ENCODE data around the gene PRKCH. TPM values are rescaled to one million over a fixed set of nuclear protein-coding genes. Genes with fewer than 3 reads are reported as not detected.

The PRKCH gene
- total RNA-seq, 1 donor from 2014 or later, result 11.3 TPM

DNA sequence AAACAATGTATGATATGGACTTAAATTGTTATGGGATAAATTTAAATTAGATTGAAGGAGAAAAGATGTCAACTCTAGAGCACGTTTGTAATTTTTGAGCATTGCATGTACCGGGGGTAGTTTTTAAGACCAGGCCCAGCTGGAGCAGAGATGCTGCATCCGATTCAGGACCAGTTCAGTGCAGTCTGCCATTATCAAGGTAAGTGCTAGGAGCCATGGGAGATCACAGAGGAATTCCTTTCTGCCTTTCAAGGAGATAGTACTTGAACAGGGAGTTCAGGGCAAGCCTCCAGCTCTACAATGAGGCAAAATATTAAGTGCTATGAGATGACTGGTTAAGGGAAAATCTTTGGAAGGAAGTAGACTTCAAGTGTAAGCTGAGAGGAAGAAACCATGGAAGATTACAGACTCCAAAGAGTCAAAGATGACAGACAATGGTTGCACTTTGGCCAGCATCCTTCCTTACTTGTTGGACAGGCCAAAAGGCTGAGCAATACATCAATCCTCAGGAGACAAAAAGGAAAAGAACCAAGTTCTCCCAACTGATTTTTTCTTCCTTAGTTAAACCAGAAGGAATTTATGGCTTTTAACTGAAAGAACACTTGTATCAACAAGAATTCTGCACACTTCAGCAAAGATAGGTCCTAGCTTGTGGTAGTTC is 260.7 kb downstream of the PRKCH start:
- DNase-seq (ENCODE audit: low spot score), result no peak

DNA sequence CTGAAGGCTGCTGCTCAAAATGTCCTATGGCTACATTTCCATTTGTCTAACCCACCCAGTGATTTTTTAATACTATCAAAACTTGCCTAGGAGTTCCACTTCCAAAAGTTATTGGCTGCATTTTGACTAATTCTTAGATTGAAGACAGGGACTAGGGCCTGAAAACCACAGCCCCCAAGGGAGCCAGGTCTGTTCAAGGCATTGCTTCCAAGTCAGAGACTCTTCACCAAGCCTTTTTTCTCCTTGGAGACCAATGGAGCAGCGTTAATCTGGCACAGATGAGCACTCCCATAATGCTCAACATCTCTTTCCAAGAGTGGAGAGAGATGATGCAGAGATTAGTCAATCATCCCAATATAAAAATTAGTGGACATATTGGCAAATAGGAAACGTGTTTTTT is 261.4 kb downstream of the PRKCH start:
- DNase-seq (ENCODE audit: low spot score), result no peak

DNA sequence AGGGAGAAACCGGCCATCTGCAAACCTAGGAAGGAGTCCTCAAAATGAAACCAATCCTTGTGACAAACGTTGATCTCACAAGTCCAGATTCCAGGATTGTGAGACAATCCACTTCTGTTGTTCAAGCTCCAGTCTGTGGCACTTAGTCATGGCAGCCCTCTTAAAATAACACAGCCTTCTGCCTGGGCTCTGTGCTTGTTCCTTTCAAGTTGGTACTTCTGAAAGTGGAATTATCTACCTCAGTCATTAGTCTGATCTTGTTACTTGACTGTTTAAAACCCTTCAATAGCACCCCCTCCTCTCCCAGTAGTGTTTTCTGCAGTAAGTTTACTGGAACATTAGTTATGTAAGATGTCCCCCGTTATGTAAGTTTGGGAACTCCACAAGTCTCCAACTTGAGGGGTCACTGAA is 263.0 kb downstream of the PRKCH start:
- no peak for DNase-seq (ENCODE audit: low spot score)

DNA sequence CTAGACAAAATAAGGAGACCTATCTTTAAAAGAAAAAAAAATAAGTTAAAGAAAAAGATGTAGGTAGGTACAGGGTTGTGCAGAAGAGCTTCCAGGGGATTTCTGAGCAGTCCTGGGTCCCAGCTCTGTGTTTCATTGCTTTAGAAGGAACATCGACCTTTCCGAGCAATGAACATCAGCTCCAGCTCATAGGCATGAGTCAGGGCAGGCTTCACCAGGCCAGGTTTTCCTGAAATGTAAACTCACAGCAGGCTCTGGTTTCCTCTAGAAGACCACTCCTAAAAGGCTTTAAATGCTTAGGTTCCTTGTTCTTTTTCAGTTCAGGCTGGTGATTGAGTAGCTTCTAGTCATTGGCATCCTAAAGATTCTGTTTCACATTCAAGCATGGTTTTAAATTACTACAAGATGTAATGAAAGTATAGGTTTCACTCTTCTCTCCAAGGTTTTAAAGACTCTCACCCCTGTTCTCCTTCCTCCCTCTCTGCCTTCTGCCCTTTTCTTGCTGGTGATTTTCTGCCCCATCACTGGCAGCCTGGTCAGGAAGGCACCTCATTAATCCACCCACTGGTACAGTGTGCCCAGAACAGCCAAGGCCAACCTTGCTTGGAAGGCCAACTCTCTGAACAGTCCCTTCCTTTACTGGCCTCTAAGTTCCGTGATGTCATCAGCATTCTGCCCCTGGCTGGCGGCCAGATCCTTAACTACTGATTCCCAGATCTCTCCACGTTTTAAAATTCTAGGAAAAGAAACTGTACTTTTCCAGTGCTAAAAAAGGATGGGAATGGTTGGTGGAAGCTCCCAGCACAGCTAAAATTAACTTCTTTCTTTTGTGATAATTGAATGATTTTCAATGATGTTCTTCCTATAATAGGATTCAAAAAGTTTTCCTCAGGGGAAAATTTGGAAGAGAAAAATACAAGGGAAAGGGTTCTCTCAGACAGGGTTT is 264.5 kb downstream of the PRKCH start:
- peak; percentile 86 for DNase-seq (ENCODE audit: low spot score)

DNA sequence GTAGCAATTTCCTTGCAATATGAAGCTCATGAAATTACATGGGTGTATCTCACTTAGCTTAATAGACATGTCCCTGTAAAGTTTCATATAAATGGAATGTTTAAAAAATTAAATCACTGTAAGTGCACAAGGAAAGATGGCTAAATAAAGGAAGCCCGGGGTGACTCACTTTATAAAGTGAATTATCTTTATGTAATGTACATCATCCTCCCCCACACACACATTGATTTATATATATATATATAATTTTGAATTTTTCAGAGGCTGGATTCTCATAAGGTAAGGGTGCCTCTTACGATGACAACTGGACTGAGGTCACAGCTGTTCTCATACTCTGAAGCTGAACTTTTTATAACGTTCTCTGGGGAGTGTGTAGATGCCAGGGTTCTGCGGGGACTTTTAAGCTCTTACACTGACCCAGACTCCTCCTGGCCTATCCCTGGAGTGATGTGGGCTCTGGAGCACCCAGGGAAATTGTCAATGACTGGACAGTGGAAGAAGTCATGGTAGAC is 265.2 kb downstream of the PRKCH start:
- peak; percentile 55 for DNase-seq (ENCODE audit: low spot score)

DNA sequence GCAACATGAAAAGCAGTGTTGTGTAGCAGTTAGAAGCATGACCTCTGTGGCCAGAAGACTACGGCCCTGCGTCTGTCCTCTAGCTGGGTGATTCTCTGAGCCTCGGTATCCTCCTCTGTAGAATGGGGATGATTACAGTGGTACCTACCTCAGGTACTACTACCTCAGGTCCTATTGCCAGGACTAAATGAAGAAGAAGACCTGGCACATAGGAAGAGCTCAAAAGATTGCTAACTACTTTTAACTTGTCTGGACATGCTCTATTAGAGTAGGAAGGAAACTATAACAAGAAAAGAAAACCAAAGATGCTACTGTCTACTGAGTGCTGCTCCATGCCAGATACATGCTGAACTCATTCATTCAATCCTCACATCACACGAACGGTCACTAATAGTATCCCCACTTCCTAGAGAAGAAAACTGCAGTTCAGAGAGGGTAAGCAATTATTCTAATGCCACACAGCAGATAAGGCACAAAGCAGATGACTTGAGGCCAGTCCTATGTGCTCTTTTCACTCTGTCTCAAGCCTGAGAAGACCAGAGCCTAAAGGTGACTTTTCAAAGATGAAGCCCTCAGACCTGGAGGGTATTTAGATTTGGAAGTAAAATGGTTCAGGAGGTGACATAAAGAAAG is 265.8 kb downstream of the PRKCH start:
- no peak for DNase-seq (ENCODE audit: low spot score)

DNA sequence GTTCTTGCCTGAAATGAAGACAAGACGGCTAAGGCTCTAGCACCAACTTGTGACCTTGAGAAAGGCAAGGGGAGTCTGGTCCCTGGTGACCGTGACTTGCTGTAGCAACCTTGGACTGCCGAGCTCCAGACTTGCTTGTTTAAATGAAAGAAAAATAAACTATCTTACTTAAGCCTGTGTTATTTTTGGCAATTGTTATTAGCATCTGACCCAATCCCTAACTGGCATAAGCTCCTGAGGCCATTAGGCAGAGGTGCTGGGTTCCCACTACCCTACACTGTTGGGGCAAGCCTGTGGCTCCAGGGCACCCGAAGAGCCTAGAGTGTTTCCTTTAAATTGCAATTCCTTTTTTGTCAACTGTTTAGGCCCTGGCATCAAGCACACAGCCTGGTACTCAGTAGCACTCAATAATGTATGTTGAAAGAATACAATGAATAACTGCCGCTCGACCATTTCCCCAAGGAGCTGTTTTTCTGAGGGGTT is 267.1 kb downstream of the PRKCH start:
- no peak for DNase-seq (ENCODE audit: low spot score)

DNA sequence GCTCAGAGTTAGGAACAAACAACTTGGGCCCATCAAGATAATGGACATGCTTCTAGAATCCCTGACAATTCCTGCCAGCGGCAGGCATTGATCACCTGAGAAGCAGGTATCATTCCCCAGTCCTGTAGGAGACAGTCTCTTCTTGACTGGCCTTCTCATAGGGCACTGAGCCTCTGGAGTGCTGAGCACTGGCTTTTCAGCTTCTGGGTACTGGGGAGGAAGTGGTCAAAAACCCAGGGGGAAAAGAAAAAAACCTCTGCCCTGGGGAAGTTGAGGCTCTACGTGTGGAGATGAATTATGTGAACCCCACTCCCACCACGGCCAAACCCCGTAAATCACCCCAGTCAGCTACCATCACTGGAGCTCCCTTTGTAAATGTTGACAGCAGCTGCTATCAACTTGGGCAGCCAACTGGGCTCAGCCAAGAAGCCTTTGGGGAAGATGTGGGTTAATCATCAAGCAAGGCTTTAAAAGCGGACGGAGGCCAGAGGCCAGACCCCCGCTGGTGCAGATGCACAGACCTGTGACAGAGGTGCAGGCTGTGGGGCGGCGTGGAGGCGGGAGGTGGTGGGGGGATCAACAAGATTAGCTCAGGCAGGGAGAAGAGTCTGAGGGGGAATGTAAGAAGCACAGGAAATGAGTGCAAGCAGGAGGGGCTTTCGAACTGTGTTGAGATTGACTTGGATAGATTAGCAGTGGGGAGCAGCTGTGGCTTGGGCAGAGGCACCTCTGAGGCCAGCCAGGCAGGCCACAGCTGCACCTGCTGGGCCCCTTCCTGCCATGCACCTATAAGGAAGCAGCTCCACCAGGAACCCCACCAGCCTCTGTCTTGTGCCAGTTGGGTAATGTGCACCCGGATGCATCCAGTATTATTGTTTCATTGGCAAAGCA is 268.6 kb downstream of the PRKCH start:
- no peak for DNase-seq (ENCODE audit: low spot score)

DNA sequence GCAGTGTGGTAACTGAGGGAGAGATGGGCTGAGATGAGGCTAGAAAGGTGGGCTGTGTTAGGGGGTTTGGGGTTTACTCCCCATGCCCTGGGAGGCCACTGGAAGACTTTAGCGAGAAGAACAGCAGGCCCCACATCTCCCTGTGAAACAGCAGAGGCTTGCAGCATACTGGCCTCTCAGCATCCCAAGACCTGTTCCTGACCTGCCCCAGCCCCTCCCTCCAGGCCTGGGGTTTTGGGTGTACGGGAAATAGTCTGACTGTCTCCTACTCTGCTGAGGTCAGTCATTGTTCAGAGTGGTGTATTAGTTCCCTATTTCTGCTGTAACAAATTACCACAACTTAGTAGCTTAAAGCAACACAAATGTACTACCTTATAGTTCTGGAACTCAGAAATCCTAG is 270.5 kb downstream of the PRKCH start:
- DNase-seq (ENCODE audit: low spot score), result no peak

DNA sequence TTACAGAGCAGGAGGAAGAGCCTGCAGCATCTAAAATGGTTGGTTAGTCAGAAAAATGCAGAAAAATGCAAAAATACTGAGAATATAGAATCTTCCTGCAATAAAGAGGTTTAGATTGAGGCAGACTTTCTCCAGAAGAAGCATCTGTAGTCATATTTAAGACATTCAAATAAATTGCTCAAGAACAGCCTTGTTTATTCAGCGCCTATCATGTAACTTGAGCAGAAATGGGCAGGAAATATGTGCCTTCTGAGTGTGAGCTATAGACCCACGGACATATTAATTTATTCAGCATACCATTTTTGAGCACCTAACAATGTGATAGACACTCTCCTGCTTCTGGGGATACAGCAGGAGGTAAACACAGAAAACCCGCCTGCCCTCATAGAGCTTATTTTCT is 272.0 kb downstream of the PRKCH start:
- no peak for DNase-seq (ENCODE audit: low spot score)

DNA sequence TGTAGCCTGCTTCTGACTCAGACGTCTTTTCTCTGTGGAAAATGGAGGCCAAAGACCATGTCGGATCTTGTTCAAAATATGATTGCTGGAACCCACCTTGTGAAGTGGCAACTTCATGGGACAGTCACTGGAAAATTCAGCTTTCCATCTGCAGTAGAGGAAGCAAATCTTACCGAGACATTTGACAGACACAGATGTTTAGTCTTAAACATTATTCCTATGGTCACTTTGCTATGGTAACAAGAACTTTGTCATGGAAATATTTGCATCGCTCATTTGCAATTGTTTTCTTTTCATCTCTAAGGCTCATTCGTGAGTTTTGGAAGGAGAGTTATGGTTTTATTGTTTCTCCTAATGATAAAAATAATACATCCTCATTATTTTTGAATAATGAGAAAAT is 275.6 kb downstream of the PRKCH start:
- DNase-seq (ENCODE audit: low spot score), result no peak

DNA sequence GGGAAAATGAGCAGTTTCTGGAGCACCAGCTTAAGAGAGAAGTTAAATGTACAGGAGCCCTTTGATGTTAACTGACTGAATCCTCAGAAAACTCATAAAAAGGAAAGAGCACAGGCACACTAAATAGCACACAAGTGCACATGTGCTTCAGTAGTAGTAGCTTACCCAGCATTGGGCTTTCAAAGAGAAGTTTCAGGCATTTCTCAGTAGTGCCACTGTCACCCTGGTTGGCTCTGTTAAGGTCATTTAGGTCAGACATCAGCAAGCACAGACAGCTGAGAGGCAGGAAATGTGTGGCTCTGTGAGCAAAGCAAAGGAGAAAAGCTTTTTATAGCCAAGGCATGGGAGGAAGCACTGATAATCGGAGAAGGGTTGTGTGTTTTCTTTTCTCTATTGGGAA is 277.6 kb downstream of the PRKCH start:
- DNase-seq (ENCODE audit: low spot score), result peak; percentile 69

DNA sequence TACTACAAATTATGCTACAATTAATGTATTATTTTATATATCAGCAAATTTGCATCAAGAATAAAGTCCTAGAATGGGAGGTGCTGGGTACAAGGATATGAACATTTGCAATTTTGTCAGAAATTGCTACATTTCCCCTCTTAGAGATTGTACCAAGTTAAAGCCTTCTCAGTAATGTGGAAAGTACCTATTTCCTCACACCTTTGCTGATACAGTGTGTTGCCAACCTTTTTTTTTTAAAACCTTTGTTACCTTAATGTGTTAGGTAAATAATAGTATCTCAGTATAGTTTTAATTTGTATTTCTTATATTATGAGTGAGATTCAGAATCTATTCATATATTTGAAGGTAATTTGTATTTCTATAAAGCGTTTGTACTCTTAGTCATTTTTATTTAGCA is 278.6 kb downstream of the PRKCH start:
- no peak for DNase-seq (ENCODE audit: low spot score)

Other genes with a start within 250 kb of the PRKCH start
- gene TMEM30B, start 40.2 kb upstream of the PRKCH start, total RNA-seq (ENCODE audit: insufficient read depth, low replicate concordance), result 12.3 TPM

Data from umbilical cord (tissue), 2 donors.